Right lobe of liver (tissue), 6 donors: ENCODE results near the gene DIP2C. TPM values are rescaled to one million over a fixed set of nuclear protein-coding genes. Genes with fewer than 3 reads are reported as not detected.

Source experiments
- ATAC-seq, 4 donors: fragments of 200-7000 bp; cut with Tn5 transposase; one replicate each; pipeline ENCODE4 v1.9.1; 2020; ENCODE audit warnings: mild to moderate bottlenecking in 4 of 4, moderate library complexity in 4 of 4
- DNase-seq, 3 donors: peaks; one replicate each; pipeline ENCODE4 v3.0.0-alpha.2; 2020
- H3K27ac ChIP-seq, 3 donors: fragments of 200-600 bp; one replicate each; pipeline ENCODE4 v1.8.0; 2022
- H3K27me3 ChIP-seq, 2 donors: fragments of 200-600 bp; one replicate each; pipeline ENCODE4 v1.8.0; 2022
- H3K36me3 ChIP-seq, 4 donors: fragments of 200-600 bp; sonication (generic) in 1 of 4; one replicate each; pipeline versions ENCODE4 v1.5.1 to v1.8.0; 2017 to 2022; ENCODE audit warnings: control low read depth in 1 of 4
- H3K4me1 ChIP-seq, 4 donors: fragments of 200-600 bp; sonication (generic) in 1 of 4; one replicate each; pipeline versions ENCODE4 v1.5.1 to v1.8.0; 2017 to 2022; ENCODE audit warnings: control low read depth in 1 of 4
- H3K4me3 ChIP-seq, 3 donors: fragments of 200-600 bp; one replicate each; pipeline ENCODE4 v1.8.0; 2022
- H3K9me3 ChIP-seq, 4 donors: fragments of 200-600 bp; sonication (generic) in 1 of 4; one replicate each; pipeline versions ENCODE4 v1.5.1 to v1.8.0; 2017 to 2022; ENCODE audit warnings: control low read depth in 1 of 4
- POLR2A ChIP-seq: fragments of 450-650 bp; IDR thresholded peaks from one replicate; pipeline ENCODE4 v1.6.1; 2017; ENCODE audit warnings: antibody characterized with exemption, mild to moderate bottlenecking
- WGBS: methylation state at CpG from one replicate; pipeline ENCODE4 v1.1.6; 2018; ENCODE audit warnings: low coverage, low lambda C conversion rate; ENCODE audit not compliant: insufficient coverage; ENCODE audit errors: missing lambda C conversion rate; 5-methylcytosine and 5-hydroxymethylcytosine counted together
- intact Hi-C, 2 donors: fragments of 100-400 bp; cut with DNase I; formaldehyde crosslinking; loops; one replicate each; pipeline versions ENCODE4 v1.11.2 to v1.14.1; 2022
- total RNA-seq, 6 experiments: library from RNA; depleted of rRNA in 2 of 6; stranded (reverse); fragments of >200 nt in 2 of 6; fragmentation: NEBNext Ultra II Directional in 3 of 6; extraction: Animal tissue kit (Norgen Biotek cat#: 25700) in 3 of 6; gene quantifications; one replicate each; pipeline versions ENCODE4 v1.1.0 to v1.2.4, GENCODE V29; 2016 to 2023
- TF ChIP-seq, protein P1 (sequence below), 4 donors: fragments of 200-600 bp in 3 of 4; fragments of 450-650 bp in 1 of 4; IDR thresholded peaks; one replicate each; pipeline versions ENCODE4 v1.5.1 to v1.8.0; 2016 to 2022; ENCODE audit warnings: antibody characterized with exemption in 4 of 4, mild to moderate bottlenecking in 2 of 4
- donor health status: DM: no; HTN: yes; CAD: no.
- donor health status: DM: no; HTN: no; CAD: no.
- donor health status: DM: no; HTN: no; CAD: no.
- donor health status: DM: no; HTN: yes; CAD: no.
- donor health status: DM: no; HTN: yes; CAD: no.

The DIP2C gene
- total RNA-seq, 6 experiments from 2014 or later: 8.0 to 13.5 (median 11.7) TPM

DNA sequence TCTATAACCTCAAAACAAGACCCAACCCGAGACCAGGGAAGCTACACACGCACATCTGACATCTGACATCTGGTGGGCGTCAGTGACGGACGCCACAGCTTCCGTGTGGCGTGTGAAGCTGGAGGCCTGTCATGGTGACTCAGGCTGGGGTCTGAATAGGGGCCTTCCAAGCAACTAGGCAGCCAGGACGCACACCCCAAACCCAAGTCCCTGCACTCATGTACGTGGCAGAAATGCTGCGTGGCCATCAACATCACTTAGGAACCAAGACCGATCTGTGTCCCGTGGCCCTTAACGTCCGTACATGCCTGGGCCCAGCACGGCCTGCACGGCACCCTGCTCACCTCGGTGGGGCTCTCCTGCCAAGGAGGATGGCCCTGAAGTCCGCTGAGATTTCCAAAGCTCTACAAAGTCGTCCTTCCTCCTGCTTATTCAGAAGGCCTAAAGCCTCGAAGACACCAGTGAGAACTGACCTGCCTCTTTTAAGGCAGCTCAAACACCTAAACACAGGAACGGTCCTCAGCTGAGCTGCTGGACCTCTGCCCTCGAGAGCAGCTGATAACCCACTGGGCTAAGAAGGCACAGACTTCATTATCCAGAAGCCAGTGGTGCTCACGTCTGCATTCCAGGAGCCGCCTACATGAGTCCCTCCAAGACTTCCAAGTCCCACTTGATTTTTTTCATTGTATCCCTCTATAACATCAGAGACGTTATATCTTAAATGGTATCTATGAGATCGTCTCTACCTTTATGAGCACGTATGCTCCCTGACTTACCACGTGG lies 82.5 kb downstream of the DIP2C start:
- 81% methylated on average over 7 of the region's 28 CpGs for WGBS
- Histone ChIP-seq H3K36me3 (no peaks in the 10 kb centered on the region), H3K27ac (no peak overlapping the region), H3K9me3 (no peaks in the 10 kb centered on the region), H3K4me3 (no peak overlapping the region), H3K27me3 (no peaks in the 10 kb centered on the region), H3K4me1 (no peaks in the 10 kb centered on the region)
- no peak for ATAC-seq
- DNase-seq: no peak
- no peak for TF ChIP-seq POLR2A
- TF ChIP-seq, protein P1, sequence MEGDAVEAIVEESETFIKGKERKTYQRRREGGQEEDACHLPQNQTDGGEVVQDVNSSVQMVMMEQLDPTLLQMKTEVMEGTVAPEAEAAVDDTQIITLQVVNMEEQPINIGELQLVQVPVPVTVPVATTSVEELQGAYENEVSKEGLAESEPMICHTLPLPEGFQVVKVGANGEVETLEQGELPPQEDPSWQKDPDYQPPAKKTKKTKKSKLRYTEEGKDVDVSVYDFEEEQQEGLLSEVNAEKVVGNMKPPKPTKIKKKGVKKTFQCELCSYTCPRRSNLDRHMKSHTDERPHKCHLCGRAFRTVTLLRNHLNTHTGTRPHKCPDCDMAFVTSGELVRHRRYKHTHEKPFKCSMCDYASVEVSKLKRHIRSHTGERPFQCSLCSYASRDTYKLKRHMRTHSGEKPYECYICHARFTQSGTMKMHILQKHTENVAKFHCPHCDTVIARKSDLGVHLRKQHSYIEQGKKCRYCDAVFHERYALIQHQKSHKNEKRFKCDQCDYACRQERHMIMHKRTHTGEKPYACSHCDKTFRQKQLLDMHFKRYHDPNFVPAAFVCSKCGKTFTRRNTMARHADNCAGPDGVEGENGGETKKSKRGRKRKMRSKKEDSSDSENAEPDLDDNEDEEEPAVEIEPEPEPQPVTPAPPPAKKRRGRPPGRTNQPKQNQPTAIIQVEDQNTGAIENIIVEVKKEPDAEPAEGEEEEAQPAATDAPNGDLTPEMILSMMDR (IDR thresholded peaks at IDR 0.05): no peak
- intact Hi-C loops: no loop called here

DNA sequence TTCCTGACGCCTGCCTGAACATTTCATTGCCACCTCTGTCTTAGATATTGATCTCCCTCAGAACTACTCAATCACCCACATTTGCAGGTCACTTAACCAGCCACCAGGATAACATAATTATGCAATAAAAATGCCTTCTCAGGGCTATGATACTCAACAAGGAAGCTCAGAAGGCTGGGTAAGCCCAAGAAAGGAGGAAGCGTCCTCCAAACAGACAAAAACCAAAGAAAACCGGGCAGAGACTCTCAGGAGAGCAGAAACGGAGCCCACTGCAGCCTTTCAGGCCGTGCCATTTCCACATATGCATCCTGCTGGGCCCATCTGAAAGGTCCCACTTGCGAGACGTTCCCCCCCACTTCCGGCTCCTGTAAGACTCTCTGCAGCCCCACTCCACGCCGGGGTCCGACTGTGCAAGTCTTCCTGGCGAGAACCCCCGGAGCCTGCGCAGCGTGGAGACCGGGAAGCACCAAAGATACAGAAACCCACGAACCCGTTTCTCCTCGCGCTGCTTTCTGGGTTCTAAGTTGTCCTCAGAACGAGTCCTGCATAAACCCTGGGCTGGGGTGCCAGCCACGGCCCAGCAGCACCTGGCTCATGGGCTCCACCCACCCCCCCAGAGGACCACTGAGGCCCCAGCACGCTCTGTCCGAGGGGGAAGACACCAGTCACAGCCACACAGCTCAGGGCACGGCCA lies 83.7 kb downstream of the DIP2C start:
- TF ChIP-seq, protein P1 (IDR thresholded peaks at IDR 0.05): no peak
- no peak for TF ChIP-seq POLR2A
- H3K27me3 ChIP-seq: no peaks in the 10 kb centered on the region
- H3K27ac ChIP-seq: no peak overlapping the region
- intact Hi-C loops: no loop called here
- no peak overlapping the region for H3K4me3 ChIP-seq
- ATAC-seq: no peak
- no peaks in the 10 kb centered on the region for H3K36me3 ChIP-seq
- no peaks in the 10 kb centered on the region for H3K9me3 ChIP-seq
- 84% methylated on average over 10 of the region's 25 CpGs for WGBS
- peaks cover 0 to 9% (median 6%) of the 10 kb centered on the region in 4 donors for H3K4me1 ChIP-seq
- no peak for DNase-seq

DNA sequence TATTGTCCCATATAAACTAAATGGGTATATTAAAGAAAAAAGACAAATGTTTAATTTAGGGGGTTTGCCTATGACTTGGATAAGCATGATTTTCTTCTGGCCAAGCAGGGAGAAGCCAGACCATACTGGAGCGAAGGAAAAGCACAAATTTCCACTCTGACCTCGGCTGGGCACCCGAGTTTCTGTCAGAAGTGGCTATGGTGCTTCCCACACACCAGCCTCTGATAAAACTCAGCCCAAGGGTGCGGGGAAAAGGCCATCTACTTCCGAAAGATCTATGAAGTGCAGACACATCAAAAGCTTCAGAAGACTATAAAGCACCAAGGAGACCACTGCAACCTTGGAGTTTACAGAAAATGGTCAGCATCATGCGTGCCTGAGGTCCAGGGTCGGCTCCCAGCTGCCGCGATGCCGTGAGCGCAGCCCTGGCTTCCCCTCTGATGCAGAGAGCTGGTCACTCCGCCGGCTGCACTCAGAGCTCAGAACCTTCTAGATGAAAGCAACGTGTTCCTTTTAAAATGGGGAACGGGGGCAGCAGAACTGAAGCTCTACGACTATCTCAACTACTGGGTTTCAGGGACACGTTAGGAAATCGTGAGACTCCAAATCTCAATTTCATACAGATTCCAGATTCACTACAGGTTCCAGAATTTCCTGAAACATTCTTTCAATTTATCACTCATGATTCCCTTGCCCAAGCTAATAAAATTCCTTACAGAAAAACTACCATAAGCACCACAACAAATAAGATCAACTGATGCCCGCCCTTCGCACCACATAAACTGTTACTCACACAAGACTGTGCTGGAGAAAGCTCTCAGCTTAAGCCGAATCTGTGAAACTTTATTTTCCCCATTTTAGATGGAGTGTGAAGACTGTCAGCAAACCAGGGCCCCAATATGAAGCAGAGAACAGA lies 84.5 kb downstream of the DIP2C start:
- no peaks in the 10 kb centered on the region for H3K36me3 ChIP-seq
- H3K9me3 ChIP-seq: no peaks in the 10 kb centered on the region
- intact Hi-C loops: no loop called here
- no peaks in the 10 kb centered on the region for H3K27me3 ChIP-seq
- H3K4me1 ChIP-seq: peaks cover 0 to 15% (median 9%) of the 10 kb centered on the region in 4 donors
- TF ChIP-seq POLR2A: no peak
- TF ChIP-seq, protein P1 (IDR thresholded peaks at IDR 0.05): no peak
- no peak for DNase-seq
- 89% methylated on average over 8 of the region's 21 CpGs for WGBS
- ATAC-seq: no peak
- H3K27ac ChIP-seq: no peak overlapping the region
- H3K4me3 ChIP-seq: no peak overlapping the region

DNA sequence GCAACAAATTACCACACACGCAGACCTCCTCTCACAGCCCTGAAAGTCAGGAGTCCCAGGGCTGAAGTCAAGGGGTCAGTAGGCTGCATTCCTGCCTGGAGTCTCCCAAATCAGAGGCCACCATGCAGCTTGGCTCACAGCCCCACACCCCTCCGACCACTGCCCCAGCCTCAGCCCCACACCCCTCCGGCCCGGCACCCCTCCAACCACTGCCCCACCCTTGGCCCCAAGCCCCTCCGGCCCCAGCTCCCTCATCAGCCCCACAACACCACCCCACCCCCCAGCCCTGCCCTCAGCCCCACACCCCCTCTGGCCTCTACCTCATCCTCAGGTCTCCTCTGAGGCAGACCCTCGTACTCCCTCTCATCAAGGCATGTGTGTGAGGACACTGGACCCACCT lies 85.7 kb downstream of the DIP2C start:
- ATAC-seq (no peak), DNase-seq (no peak)
- 71% methylated on average over 4 of the region's 6 CpGs for WGBS
- Histone ChIP-seq H3K4me1 (peaks cover 0 to 15% (median 9%) of the 10 kb centered on the region in 4 donors), H3K4me3 (no peak overlapping the region), H3K36me3 (no peaks in the 10 kb centered on the region), H3K27ac (no peak overlapping the region), H3K27me3 (no peaks in the 10 kb centered on the region), H3K9me3 (no peaks in the 10 kb centered on the region)
- intact Hi-C loops: no loop called here
- TF ChIP-seq, protein P1 (IDR thresholded peaks at IDR 0.05): no peak
- TF ChIP-seq POLR2A: no peak
